IMR-90 (cell line): Measurements from ENCODE around the gene SDHAF3.

ENCODE experiments used
- CTCF ChIP-seq: conservative IDR thresholded peaks from 2 replicates; pipeline ENCODE4 v1.5.1; 2012; ENCODE audit warnings: mild to moderate bottlenecking, low read depth, low read length, improper control_type of control experiment
- MAFK ChIP-seq: IDR thresholded peaks from 2 replicates; pipeline ENCODE4 v1.6.1; 2012; ENCODE audit warnings: low read depth, low read length, improper control_type of control experiment
- MXI1 ChIP-seq: IDR thresholded peaks from 2 replicates; pipeline ENCODE4 v1.6.1; 2012; ENCODE audit warnings: low read depth, mild to moderate bottlenecking, low read length, moderate library complexity, borderline replicate concordance
- POLR2A ChIP-seq: IDR thresholded peaks from 2 replicates; pipeline ENCODE4 v1.6.1; 2012; ENCODE audit warnings: mild to moderate bottlenecking, low read depth, low read length
- RAD21 ChIP-seq: IDR thresholded peaks from 2 replicates; pipeline ENCODE4 v1.6.1; 2012; ENCODE audit warnings: low read length, improper control_type of control experiment
- TF ChIP-seq, protein P1 (sequence below): fragments of 150-350 bp; IDR thresholded peaks from 2 replicates; pipeline ENCODE4 v1.6.1; 2017; ENCODE audit warnings: mild to moderate bottlenecking, antibody characterized with exemption, low read length, low read depth

GRCh38 chr7:97088364-97088763, 29.1 kb upstream of the SDHAF3 start:
- TF ChIP-seq POLR2A (no peak), CTCF (no peak), RAD21 (no peak), MXI1 (no peak), MAFK (no peak)
- TF ChIP-seq, protein P1, sequence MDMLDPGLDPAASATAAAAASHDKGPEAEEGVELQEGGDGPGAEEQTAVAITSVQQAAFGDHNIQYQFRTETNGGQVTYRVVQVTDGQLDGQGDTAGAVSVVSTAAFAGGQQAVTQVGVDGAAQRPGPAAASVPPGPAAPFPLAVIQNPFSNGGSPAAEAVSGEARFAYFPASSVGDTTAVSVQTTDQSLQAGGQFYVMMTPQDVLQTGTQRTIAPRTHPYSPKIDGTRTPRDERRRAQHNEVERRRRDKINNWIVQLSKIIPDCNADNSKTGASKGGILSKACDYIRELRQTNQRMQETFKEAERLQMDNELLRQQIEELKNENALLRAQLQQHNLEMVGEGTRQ: no peak
